Ecto neural progenitor cell (in vitro differentiated cells): ENCODE measurements around the gene NECAB2.

ENCODE experiments used
- DNase-seq: peaks from one replicate; pipeline ENCODE4 v3.0.0-alpha.2; 2018; ENCODE audit warnings: low spot score

NECAB2 gene

GRCh38 chr16:83992624-83993023, 24.6 kb downstream of the NECAB2 start:
- no peak for DNase-seq

GRCh38 chr16:83994087-83994486, 26.0 kb downstream of the NECAB2 start:
- DNase-seq, result no peak

- no peak for DNase-seq
Measured at GRCh38 chr16:83994703-83995102, 26.7 kb downstream of the NECAB2 start.

GRCh38 chr16:83995754-83996153, 27.7 kb downstream of the NECAB2 start:
- DNase-seq, result peak; percentile 77

GRCh38 chr16:83996481-83997252, 28.6 kb downstream of the NECAB2 start:
- no peak for DNase-seq

GRCh38 chr16:83998091-83998490, 30.0 kb downstream of the NECAB2 start:
- no peak for DNase-seq

- DNase-seq, result no peak
Measured at GRCh38 chr16:84000989-84001642, 33.1 kb downstream of the NECAB2 start.

GRCh38 chr16:84001726-84002125, 33.7 kb downstream of the NECAB2 start:
- no peak for DNase-seq

- DNase-seq, result no peak
Measured at GRCh38 chr16:84003038-84003437, 35.0 kb downstream of the NECAB2 start.

GRCh38 chr16:84004442-84004841, 36.4 kb downstream of the NECAB2 start:
- no peak for DNase-seq

GRCh38 chr16:84005391-84005790, 37.3 kb downstream of the NECAB2 start:
- DNase-seq, result no peak

- DNase-seq, result no peak
Measured at GRCh38 chr16:84007520-84007919, 39.5 kb downstream of the NECAB2 start.

- no peak for DNase-seq
Measured at GRCh38 chr16:84007965-84008364, 39.9 kb downstream of the NECAB2 start.

- DNase-seq, result no peak
Measured at GRCh38 chr16:84009282-84009681, 41.2 kb downstream of the NECAB2 start.

- DNase-seq, result peak; percentile 92
Measured at GRCh38 chr16:84013787-84014569, 45.9 kb downstream of the NECAB2 start.

GRCh38 chr16:84014570-84015327, 46.7 kb downstream of the NECAB2 start:
- no peak for DNase-seq

GRCh38 chr16:84015399-84015798, 47.4 kb downstream of the NECAB2 start:
- DNase-seq, result no peak

- no peak for DNase-seq
Measured at GRCh38 chr16:84016477-84016876, 48.4 kb downstream of the NECAB2 start.

GRCh38 chr16:84018710-84019109, 50.7 kb downstream of the NECAB2 start:
- DNase-seq, result no peak

GRCh38 chr16:84020353-84020752, 52.3 kb downstream of the NECAB2 start:
- DNase-seq, result no peak

- DNase-seq, result no peak
Measured at GRCh38 chr16:84021488-84021887, 53.4 kb downstream of the NECAB2 start.

GRCh38 chr16:84022644-84023043, 54.6 kb downstream of the NECAB2 start:
- peak; percentile 40 for DNase-seq
